ENCODE data around the gene CERS1. TPM values are rescaled to one million over a fixed set of nuclear protein-coding genes. Genes with fewer than 3 reads are reported as not detected.

The CERS1 gene, protein sequence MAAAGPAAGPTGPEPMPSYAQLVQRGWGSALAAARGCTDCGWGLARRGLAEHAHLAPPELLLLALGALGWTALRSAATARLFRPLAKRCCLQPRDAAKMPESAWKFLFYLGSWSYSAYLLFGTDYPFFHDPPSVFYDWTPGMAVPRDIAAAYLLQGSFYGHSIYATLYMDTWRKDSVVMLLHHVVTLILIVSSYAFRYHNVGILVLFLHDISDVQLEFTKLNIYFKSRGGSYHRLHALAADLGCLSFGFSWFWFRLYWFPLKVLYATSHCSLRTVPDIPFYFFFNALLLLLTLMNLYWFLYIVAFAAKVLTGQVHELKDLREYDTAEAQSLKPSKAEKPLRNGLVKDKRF
- under 1 TPM; 0.19 to 0.28 TPM for total RNA-seq

DNA sequence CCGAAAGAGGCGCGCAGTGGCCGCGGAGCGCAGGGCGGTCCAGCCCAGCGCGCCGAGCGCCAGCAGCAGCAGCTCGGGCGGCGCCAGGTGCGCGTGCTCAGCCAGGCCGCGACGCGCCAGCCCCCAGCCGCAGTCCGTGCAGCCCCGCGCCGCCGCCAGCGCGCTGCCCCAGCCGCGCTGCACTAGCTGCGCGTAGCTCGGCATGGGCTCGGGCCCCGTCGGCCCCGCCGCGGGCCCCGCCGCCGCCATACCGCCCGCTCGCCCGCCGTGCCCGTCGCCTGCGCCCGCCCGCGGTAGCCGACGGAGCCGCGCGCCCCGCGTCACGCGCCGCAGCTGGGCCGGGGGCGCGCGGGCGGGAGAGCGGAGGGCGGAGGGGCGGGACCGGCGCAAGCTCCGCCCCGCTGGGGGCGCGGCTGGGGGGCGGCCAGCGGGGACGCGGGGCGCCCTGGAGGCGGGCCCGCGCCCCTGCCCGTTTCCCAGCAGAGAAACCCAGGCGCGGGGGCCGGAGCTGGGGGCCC, at the start of gene CERS1:
Gene CERS1, minus strand, starts transcription at position 335 of the 518 bp plus-strand sequence. Its CDS starts 86 bp downstream, at position 249.
- DNase-seq = peak; percentile 40
- Mint-ChIP-seq H3K36me3 (peaks cover 2% of the 10 kb centered on the region), H3K27ac (no peak within 1 kb of the TSS), H3K27me3 (peaks cover 47% of the 10 kb centered on the region), H3K4me3 (peak within 1 kb of the TSS; percentile 65), H3K9me3 (no peaks in the 10 kb centered on the region), H3K4me1 (no peaks in the 10 kb centered on the region)

DNA sequence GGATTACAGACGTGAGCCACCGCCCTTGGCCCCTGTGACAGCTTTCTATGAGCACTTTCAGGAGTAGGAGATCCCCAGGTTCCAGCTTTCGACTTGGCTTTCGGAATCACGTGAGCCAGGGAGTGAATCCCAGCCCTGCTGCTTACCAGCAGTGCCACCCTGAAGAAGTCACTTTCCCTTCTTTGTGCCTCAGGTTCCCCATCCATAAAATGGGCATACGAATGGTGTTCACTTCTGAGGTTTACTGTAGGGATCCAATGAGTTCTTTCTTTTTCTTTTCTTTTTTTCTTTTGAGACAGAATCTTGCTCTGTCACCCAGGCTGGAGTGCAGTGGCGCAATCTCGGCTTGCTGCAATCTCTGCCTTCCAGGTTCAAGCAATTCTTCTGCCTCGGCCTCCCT, 49.3 kb upstream of the CERS1 start:
- no peaks in the 10 kb centered on the region for H3K9me3 Mint-ChIP-seq
- H3K36me3 Mint-ChIP-seq = no peaks in the 10 kb centered on the region
- H3K27me3 Mint-ChIP-seq = peaks cover 28% of the 10 kb centered on the region
- no peak overlapping the region for H3K27ac Mint-ChIP-seq
- DNase-seq = no peak
- peaks cover 2% of the 10 kb centered on the region for H3K4me1 Mint-ChIP-seq
- H3K4me3 Mint-ChIP-seq = no peak overlapping the region

- H3K4me1 Mint-ChIP-seq = peaks cover 5% of the 10 kb centered on the region
- no peak overlapping the region for H3K27ac Mint-ChIP-seq
- H3K9me3 Mint-ChIP-seq = no peaks in the 10 kb centered on the region
- DNase-seq = no peak
- no peaks in the 10 kb centered on the region for H3K36me3 Mint-ChIP-seq
- H3K4me3 Mint-ChIP-seq = no peak overlapping the region
- H3K27me3 Mint-ChIP-seq = peaks cover 43% of the 10 kb centered on the region
Measured at GRCh38 chr19:18943465-18943864, 47.5 kb upstream of the CERS1 start.

DNA sequence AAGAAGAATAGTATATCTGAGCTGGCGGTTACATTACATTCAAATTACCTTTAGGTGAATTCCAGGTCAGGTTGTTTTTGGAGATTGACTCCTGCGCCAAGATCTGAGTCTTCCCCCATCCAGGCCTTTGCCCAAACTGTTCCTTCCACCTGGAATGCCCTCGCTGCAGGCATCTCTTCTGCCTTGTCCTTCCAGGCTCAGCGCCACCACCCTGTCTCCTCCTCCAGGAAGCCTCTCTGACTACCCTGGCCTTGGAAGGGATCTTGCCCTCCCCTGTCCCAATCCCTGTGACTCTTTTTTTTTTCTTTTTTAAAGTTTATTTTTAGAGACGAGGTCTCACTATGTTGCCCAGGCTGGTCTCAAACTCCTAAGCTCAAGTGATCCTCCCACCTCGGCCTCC, 46.7 kb upstream of the CERS1 start:
- Mint-ChIP-seq H3K36me3 (no peaks in the 10 kb centered on the region), H3K4me1 (peaks cover 5% of the 10 kb centered on the region), H3K9me3 (no peaks in the 10 kb centered on the region), H3K4me3 (no peak overlapping the region), H3K27me3 (peaks cover 43% of the 10 kb centered on the region), H3K27ac (no peak overlapping the region)
- no peak for DNase-seq

- Mint-ChIP-seq H3K4me3 (no peak overlapping the region), H3K36me3 (no peaks in the 10 kb centered on the region), H3K9me3 (no peaks in the 10 kb centered on the region), H3K4me1 (peaks cover 5% of the 10 kb centered on the region), H3K27ac (no peak overlapping the region), H3K27me3 (peaks cover 49% of the 10 kb centered on the region)
- DNase-seq = no peak
Measured at GRCh38 chr19:18941628-18942354, 45.8 kb upstream of the CERS1 start.

- Mint-ChIP-seq H3K4me3 (peak within 1 kb of the TSS; percentile 55), H3K4me1 (peaks cover 5% of the 10 kb centered on the region), H3K9me3 (no peaks in the 10 kb centered on the region), H3K27ac (no peak within 1 kb of the TSS), H3K36me3 (no peaks in the 10 kb centered on the region), H3K27me3 (peaks cover 44% of the 10 kb centered on the region)
- DNase-seq = peak; percentile 76
Measured at GRCh38 chr19:18940769-18941627, 45.0 kb upstream of the CERS1 start, which contains the start of gene HOMER3. TSS of gene HOMER3 (minus strand) at chr19:18941217. CDS start at chr19:18938982, 2,235 bp downstream.

DNA sequence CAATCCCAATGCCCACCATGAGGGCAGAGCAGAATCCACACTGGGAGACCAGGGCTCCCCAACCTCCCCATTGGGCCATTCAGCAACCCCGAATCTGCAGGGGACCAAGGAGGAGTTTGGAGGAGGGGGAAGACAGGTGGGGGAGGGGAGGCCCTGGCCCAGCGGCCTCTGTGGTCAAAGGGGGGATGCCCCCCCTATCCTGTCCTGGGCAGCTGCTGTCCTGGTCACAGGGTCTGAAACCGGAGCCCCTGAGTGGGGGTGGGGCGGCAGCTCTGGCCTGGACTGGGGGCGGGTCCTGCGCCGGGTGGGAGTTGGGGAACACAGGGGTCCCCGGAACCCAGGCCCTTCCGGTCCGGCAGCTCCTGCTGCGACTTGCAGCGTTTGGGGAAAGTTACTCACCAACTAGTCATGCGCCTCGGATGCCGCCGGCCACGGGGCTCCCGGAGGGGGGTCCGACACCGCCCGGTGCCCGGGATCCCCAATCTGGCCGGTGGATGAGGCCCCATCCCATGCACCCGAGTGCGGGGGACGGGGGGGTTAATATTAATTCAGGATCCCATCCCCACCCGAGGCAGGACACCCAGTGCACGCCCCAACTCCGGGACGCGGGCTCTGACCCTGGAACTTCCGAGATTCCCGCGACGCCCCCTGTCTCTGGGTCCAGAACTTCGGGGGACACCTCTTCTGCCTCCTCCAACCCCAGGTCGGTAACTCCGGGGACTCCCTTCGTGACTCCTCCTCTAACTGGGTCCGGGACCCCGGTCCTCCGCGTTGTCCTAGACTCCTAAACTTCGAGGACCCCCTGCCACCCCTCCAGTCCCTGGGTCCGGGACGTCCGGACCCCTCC, 44.2 kb upstream of the CERS1 start:
- no peaks in the 10 kb centered on the region for H3K9me3 Mint-ChIP-seq
- peak; percentile 11 for DNase-seq
- H3K36me3 Mint-ChIP-seq = no peaks in the 10 kb centered on the region
- peak overlapping the region; percentile 59 for H3K4me3 Mint-ChIP-seq
- peaks cover 5% of the 10 kb centered on the region for H3K4me1 Mint-ChIP-seq
- H3K27ac Mint-ChIP-seq = no peak overlapping the region
- peaks cover 46% of the 10 kb centered on the region for H3K27me3 Mint-ChIP-seq

DNA sequence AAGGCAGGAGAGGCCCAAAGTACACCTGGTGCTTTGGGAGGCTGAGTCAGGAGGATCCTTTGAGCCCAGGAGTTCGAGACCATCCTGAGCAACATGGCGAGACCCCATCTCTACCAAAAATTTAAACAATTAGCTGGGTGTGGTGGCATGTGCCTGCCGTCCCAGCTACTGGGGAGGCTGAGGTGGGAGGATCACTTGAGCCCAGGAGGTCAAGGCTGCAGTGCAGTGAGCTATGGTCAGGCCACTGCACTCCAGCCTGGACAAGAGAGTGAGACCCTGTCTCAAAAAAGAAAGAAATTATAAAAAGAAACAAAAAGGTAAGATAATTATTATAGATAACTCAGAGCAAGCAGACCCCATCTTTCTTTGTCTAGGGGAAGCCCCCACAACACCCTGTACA, 43.2 kb upstream of the CERS1 start:
- no peak overlapping the region for H3K27ac Mint-ChIP-seq
- no peaks in the 10 kb centered on the region for H3K36me3 Mint-ChIP-seq
- H3K27me3 Mint-ChIP-seq = peaks cover 53% of the 10 kb centered on the region
- peaks cover 5% of the 10 kb centered on the region for H3K4me1 Mint-ChIP-seq
- no peak overlapping the region for H3K4me3 Mint-ChIP-seq
- H3K9me3 Mint-ChIP-seq = no peaks in the 10 kb centered on the region
- DNase-seq = no peak

DNA sequence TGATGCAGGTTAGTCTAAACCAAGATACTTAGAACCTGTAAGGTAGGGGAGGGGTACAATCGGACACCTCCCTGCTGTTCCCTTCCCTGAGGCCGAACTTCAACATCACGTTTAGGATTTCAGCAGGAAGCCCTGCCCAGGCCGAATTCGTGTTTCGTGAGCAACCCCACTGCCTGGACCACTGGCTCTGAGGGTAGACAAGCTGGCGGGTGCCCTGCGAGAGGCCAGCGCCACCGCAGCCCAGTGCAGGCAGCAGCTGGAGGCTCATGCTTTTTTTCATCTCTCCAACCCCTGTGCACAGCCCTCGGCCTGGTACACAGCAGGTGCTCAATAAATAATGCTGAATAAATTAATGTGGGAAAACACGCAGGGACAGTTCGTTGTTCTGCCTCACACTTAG, 37.3 kb upstream of the CERS1 start:
- Mint-ChIP-seq H3K4me3 (no peak overlapping the region), H3K9me3 (no peaks in the 10 kb centered on the region), H3K36me3 (no peaks in the 10 kb centered on the region), H3K27me3 (peaks cover 30% of the 10 kb centered on the region), H3K27ac (no peak overlapping the region), H3K4me1 (peaks cover 2% of the 10 kb centered on the region)
- no peak for DNase-seq

- DNase-seq = peak; percentile 81
- Mint-ChIP-seq H3K4me1 (peaks cover 2% of the 10 kb centered on the region), H3K27ac (no peak overlapping the region), H3K9me3 (no peaks in the 10 kb centered on the region), H3K27me3 (peaks cover 28% of the 10 kb centered on the region), H3K36me3 (no peaks in the 10 kb centered on the region), H3K4me3 (peak overlapping the region; percentile 75)
Measured at GRCh38 chr19:18932216-18932841, 36.4 kb upstream of the CERS1 start.

DNA sequence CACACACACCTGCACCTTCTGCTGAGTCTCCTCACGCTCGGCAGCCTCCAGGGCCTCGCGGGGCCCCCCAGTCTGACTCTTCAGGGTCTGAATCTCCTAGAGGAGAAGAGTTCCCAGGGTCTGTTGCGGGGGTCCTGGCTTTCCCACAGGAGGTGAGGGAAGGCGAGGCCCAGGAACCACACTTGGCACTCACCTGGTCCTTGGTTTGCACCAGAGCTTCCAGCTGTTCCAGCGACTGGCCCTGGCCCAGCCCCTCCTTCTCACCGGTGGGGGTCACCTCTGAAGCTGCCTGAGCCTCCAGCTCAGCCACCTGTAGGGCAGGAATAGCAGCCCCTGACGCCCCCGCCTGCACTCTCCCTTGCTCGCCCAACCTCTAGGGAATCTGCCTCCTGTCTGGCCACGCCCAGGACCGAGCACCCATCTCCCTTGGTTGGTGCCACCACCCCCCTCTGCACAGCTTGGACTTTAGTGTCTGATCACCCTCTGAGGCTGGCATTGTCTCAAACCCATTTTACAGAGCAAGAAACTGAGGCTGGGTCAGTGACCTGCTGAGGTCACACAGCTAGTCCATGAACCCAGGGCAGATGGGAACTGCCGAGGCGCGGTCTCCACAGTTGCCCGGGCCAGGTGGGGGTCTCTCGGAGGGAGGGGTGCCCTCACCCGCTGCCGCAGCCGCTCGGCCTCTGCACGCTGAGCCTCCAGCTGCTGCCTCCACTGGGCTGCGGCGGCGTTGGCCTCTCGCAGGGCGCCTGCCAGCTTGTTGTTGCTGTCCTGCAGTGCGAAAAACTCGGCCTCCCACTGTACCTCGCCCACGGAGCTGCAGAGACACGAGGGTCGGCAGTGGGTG, 35.6 kb upstream of the CERS1 start:
- H3K4me3 Mint-ChIP-seq = no peak overlapping the region
- no peaks in the 10 kb centered on the region for H3K9me3 Mint-ChIP-seq
- peaks cover 2% of the 10 kb centered on the region for H3K36me3 Mint-ChIP-seq
- no peak overlapping the region for H3K27ac Mint-ChIP-seq
- H3K4me1 Mint-ChIP-seq = peaks cover 2% of the 10 kb centered on the region
- DNase-seq = no peak
- H3K27me3 Mint-ChIP-seq = peaks cover 24% of the 10 kb centered on the region

GRCh38 chr19:18929311-18929710, 33.4 kb upstream of the CERS1 start:
- Mint-ChIP-seq H3K27me3 (peaks cover 16% of the 10 kb centered on the region), H3K36me3 (peaks cover 11% of the 10 kb centered on the region), H3K9me3 (no peaks in the 10 kb centered on the region), H3K27ac (no peak overlapping the region), H3K4me3 (no peak overlapping the region), H3K4me1 (peaks cover 2% of the 10 kb centered on the region)
- DNase-seq = no peak

All from activated naive CD8-positive, alpha-beta T cell treated with anti-CD3 and anti-CD28 coated beads for 36 hours (primary cell).